Activated T-cell treated with anti-CD3 and anti-CD28 coated beads for 24 hours (primary cell): ENCODE results near the gene PNKD.
A peak's percentile ranks its signal among the peaks of the same experiment; 100 is the strongest.

ENCODE experiments used
- DNase-seq: peaks from one replicate; pipeline ENCODE4 v3.0.0-alpha.2; 2020; ENCODE audit warnings: low read depth

PNKD gene

DNA sequence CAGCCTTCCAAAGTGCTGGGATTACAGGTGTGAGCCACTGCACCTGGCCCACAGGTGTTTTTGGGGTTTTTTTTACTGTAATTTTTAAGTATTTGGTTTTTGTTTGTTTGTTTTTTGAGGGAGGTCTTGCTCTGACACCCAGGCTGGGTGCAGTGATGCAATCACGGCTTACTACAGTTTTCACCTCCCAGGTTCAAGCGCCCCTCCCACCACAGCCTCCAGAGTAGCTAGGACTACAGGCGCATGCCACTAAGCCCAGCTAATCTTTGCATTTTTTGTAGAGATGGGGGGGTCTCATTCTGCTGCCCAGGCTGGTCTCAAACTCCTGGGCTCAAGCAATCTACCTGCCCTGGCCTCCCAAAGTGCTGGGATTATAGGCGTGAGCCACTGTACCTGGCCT is 104.5 kb downstream of the PNKD start:
- no peak for DNase-seq

DNA sequence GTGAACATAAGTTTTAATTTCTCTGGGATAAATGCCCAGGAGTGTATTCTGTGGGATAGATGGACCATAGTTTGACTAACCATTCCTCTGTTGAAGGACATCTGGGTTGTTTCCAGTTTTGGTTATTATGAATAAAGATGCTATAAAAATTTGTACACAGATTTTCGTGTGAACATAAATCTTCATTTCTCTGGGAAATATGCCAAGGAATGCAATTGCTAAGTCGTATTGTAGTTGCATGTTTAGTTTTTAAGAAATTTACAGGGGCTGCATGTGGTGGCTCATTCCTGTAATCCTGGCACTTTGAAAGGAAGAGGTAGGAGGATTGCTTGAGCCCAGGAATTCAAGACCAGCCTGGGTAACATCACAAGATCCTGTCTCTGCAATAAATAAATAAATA is 104.9 kb downstream of the PNKD start:
- no peak for DNase-seq

- no peak for DNase-seq
Measured at GRCh38 chr2:218378053-218378452, 107.7 kb downstream of the PNKD start.

DNA sequence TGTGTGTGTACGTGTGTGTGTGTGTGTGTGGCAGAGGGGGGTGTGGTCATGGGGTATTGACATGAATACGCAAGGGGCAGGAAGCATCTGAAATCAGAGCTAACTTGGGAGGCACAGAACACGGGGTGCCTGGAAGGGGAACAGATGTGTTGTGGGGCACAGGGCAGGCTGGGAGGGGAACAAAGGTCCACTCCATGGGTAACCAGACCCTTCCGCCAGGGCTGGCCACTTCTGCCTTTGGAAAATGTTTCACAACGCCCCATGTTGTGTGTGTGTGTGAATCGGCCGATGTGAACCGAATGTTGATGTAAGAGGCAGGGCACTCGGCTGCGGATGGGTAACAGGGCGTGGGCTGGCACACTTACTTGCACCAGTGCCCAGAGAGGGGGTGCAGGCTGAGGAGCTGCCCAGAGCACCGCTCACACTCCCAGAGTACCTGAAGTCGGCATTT is 111.6 kb downstream of the PNKD start, which contains the start of gene SLC11A1:
Gene SLC11A1, plus strand, starts transcription at position 358 of the 451 bp plus-strand sequence. CDS start 96 bp downstream, outside the sequence.
- no peak for DNase-seq

DNA sequence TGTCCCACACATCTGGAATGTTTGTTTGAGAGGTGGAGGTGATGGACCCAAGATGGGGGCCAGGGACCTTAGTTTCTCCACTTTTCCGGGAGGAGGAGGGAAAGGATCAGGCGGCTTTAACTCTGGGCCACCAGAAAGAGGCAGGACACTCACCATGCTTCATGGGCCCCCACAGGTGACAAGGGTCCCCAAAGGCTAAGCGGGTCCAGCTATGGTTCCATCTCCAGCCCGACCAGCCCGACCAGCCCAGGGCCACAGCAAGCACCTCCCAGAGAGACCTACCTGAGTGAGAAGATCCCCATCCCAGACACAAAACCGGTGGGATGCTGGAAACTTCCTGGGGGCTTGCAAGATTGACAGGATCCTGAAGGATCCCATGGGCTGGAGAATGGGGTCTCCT is 112.5 kb downstream of the PNKD start:
- no peak for DNase-seq

GRCh38 chr2:218383892-218384519 is 113.7 kb downstream of the PNKD start:
- no peak for DNase-seq

GRCh38 chr2:218384975-218385374 is 114.7 kb downstream of the PNKD start:
- DNase-seq, result no peak

- no peak for DNase-seq
Measured at GRCh38 chr2:218386505-218387368, 116.4 kb downstream of the PNKD start.

GRCh38 chr2:218387369-218388194 is 117.3 kb downstream of the PNKD start:
- DNase-seq, result no peak

DNA sequence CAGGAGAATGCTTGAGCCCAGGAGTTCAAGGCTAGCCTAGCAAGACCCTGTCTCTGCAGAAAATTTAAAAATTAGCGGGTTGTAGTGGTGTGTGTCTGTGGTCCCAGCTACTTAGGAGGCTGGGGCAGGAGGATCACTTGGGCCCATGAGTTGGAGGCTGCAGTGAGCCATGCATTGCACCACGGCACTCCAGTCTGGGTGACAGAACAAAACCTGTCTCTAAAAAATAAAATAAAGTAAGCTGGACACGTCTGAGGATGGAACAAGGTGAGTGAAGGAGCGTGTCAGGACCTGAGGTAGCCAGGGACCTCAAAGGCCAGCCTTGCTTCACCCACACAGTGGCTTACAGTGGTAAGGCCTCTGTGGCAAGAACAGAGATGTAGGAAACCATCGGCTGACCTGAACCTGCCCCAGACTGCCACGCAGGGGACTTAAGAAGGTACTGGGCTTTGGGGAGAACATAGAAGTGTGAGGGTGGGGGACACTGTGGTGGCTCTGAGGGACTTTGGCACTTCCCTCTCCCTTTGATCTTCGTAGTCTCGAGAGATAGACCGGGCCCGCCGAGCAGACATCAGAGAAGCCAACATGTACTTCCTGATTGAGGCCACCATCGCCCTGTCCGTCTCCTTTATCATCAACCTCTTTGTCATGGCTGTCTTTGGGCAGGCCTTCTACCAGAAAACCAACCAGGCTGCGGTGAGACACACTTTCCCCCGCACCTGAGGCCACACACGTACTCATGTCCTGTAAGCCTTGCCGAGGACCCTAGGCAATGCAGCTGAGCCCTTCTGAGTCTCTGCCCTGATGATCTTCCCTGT is 119.2 kb downstream of the PNKD start:
- DNase-seq, result no peak

DNA sequence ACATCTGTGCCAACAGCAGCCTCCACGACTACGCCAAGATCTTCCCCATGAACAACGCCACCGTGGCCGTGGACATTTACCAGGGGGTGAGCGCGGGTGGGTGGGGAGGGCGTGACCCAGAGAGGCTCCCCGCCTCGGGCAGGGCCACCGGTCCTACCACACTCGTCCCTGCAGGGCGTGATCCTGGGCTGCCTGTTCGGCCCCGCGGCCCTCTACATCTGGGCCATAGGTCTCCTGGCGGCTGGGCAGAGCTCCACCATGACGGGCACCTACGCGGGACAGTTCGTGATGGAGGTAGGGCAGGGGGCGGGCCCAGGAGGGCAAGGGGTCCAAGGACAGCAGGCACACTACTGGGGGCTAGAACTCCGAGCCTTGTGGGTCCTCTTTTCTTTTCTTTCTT is 120.9 kb downstream of the PNKD start:
- DNase-seq, result no peak

DNA sequence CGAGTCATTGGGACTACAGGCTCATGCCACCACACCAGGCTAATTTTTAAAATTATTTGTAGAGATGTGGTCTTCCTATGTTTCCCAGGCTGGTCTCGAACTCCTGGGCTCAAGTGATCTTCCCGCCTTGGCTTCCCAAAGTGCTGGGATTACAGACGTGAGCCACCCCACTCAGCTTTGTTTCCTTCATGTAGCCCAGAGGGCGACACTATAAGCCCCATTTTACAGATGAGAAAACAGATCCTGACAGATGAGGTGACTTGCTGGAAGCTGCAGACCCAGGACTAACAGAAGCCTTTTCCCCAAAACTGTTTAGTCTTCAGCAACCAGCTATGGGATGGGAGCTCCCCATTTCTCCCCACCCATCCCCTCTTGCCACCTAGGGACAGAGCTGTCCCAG is 122.1 kb downstream of the PNKD start:
- no peak for DNase-seq

GRCh38 chr2:218392891-218393462 is 122.7 kb downstream of the PNKD start:
- no peak for DNase-seq

GRCh38 chr2:218393750-218394290 is 123.5 kb downstream of the PNKD start:
- no peak for DNase-seq

DNA sequence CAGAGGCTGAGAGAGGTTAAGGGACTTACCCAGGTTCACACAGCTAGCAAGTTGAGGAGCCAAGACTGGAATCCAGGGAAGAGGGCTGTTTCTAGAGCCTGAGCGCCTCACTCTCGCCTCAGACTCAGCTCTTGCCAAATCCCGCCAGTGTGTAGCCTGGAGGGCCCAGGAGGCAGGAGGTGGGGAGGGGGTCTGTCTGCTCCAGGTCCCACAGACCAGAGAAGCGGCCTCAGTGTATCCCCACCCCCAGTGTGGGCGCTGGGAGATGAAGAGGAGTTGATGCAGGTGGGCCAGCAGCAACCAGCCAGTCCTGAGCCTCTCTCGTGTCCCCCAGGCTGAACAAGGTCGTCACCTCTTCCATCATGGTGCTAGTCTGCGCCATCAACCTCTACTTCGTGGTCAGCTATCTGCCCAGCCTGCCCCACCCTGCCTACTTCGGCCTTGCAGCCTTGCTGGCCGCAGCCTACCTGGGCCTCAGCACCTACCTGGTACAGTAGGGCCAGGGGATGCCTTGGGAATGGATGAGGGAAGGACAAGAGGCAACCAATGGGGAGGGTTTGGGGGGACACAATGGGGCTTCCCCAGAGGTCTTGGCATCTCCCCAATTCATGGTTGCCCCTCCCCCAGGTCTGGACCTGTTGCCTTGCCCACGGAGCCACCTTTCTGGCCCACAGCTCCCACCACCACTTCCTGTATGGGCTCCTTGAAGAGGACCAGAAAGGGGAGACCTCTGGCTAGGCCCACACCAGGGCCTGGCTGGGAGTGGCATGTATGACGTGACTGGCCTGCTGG is 124.2 kb downstream of the PNKD start:
- DNase-seq, result no peak

GRCh38 chr2:218395090-218395444 is 124.7 kb downstream of the PNKD start:
- no peak for DNase-seq

GRCh38 chr2:218395456-218395825 is 125.1 kb downstream of the PNKD start:
- no peak for DNase-seq

DNA sequence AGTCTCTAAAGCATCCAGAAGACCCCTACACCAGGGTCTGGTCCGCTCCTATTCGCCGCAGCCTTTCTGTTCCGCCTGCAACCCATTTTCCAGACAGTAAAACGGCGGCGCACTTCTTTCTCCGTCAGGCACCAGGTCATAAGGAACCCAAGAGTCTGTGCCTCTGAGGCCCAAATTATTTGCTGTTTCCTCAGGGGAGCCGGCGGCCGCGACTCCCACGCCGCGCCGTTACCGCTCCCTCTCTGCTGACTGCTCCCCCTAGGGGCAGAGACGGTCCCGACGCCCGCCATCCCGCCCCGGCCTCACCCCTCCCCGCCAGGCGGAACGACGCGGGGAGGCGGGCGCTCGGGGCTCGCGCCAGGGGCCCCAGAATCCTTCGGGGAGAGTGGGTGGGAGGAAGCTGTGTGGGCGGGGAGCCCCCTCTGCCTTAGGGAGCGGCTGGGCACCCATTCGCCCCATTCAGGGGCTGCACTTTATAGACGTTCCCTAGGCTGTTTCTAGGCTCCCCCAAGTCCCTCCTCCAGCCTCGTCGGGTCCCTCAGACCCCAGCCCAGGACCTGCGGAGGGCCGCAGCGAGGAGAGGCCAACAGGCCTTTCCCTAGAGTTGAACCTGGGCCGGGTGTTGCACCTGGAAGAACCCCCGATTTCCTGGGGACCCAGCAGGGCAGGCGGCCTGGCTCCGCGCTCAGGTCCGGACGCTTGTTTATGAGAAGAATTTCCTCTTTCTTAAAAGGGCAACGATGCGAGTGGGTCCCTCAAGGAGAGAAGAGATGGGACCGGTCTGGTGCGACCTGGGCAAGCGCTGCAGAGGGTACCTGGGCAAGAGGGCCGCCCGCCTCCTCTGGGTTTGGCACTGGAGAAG is 125.7 kb downstream of the PNKD start:
- DNase-seq, result peak; percentile 87
